Fibroblast of pulmonary artery (primary cell): ENCODE results near the gene VILL.

Experiments
- DNase-seq: peaks from one replicate; pipeline ENCODE4 v3.0.0-alpha.2; 2010; ENCODE audit warnings: low read depth
- H3K4me3 ChIP-seq: replicated peaks from 2 replicates; pipeline ENCODE4 v1.5.1; 2011; ENCODE audit warnings: low read depth, mild to moderate bottlenecking, control low read depth, low read length, moderate library complexity
- TF ChIP-seq, protein P1 (sequence below): IDR thresholded peaks from 2 replicates; pipeline ENCODE4 v1.5.1; 2011; ENCODE audit warnings: mild to moderate bottlenecking, control low read depth, low read length, inconsistent platforms; ENCODE audit errors: missing control alignments

The VILL gene

DNA sequence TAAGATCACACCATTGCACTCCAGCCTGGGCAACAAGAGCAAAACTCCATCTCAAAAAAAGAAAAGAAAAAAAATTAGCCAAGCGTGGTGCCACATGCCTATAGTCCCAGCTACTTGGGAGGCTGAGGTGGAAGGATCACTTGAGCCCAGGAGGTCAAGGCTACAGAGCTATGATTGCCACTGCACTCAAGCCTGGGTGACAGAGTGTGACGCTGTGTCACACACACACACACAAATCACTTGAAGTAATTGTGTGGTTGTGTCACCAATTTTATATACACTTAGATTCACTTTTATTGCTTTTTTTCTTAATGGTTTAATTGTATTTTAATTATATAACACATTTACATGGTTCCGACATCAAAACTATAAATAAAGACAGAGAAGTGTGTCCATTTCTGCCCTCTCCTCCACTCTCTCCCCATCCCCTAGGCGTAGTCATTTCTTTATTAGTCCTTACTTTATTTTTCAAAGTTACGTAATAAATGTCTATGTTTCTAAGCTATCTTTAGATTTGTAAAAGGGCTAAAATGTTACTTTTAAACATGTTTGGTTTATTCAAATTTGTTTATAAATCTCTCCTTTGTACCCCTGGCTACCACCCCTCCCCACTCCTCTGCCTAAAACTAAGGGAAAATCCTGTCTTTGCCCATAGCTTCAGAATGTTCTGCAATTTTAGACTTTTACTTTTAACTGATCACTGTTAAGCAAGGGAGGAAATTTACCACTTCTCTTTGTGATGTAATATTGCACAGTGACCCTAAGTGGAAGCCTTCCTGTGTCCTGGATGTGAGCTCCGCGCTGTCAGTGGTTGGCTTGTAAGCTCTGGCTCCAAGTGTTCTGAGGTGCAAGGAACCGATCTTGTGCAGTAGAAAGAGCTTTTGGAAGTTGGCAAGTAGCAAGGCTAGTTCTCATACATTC, 10.8 kb upstream of the VILL start:
- DNase-seq, result no peak
- TF ChIP-seq, protein P1, sequence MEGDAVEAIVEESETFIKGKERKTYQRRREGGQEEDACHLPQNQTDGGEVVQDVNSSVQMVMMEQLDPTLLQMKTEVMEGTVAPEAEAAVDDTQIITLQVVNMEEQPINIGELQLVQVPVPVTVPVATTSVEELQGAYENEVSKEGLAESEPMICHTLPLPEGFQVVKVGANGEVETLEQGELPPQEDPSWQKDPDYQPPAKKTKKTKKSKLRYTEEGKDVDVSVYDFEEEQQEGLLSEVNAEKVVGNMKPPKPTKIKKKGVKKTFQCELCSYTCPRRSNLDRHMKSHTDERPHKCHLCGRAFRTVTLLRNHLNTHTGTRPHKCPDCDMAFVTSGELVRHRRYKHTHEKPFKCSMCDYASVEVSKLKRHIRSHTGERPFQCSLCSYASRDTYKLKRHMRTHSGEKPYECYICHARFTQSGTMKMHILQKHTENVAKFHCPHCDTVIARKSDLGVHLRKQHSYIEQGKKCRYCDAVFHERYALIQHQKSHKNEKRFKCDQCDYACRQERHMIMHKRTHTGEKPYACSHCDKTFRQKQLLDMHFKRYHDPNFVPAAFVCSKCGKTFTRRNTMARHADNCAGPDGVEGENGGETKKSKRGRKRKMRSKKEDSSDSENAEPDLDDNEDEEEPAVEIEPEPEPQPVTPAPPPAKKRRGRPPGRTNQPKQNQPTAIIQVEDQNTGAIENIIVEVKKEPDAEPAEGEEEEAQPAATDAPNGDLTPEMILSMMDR, result no peak
- no peak overlapping the region for H3K4me3 ChIP-seq

DNA sequence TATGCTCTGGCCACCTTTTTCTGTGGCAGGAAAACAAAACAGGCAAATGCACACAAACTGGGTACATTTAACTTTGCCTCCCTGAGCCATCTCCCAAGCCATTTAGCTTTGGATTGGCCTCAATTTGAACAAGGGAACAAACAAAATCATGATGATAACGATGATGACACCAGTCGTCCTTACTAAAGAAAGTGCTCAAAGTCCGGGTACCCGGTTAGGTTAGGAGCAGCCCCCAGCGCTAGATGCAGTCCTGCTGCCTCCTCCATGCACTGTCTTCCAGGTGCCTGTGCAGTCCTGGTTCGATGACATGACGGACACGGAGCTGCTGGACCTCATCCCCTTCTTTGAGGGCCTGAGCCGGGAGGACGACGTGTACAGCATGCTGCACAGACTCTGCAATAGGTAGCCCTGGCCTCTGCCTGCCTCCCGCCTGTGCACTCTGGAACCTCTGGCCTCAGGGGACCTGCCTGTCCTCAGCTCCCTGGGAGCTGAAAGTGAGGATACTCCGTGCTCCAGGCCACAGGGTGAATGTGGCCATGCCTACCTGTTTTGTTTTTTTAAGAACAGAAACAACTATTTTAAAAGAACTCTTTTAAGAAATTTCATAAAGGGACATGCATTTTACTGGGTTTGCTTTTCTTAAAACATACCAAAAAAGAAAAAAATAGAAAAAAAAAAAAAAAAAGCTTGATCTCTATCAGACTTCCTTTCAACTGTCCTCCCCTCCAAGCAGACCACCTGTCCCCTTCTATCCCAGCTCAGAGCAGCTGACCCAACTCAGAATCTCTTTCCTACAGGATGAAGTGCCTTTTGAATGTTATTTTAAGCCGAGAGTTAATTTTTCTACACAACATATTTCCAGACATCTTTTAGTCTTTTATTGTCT, 9.9 kb upstream of the VILL start:
- no peak overlapping the region for H3K4me3 ChIP-seq
- no peak for DNase-seq
- TF ChIP-seq, protein P1, result no peak

DNA sequence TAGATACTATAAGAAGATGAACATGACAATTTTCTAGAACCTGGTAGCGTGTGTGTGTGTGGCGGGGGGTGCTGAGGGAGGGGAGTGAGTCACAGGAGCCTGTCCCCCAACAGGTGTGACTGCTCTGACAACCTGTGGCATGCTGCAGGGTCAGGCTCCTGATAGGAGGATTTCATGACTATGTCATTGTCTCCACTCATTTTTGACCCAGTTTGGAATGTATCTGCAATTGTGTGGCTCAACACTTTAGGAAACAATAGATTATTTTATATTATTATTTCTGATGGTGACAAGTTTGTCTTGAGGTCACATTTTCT, 9.3 kb upstream of the VILL start:
- H3K4me3 ChIP-seq, result no peak overlapping the region

DNA sequence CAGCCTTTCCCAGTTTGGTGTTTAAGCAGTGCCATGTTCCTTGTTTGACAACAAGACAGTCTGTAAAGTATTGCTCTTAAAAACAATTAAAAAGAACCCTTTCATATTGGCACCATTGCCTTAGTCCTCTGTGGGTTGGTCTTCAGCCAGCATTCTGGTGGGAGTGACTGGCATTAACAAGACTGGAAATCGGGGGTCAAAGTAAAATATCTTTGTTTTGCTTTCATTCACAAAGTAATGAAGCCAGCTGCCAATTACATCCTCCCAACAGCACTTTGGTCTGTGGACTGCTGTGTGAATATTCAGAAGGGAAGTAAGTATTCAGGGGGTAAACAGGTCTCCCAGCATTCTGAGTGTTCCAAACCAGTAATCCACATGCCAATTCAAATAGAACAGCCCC, 8.3 kb upstream of the VILL start:
- TF ChIP-seq, protein P1, result no peak
- DNase-seq, result no peak
- H3K4me3 ChIP-seq, result no peak overlapping the region

More for the DNA sequence above, 9.3 kb upstream of the VILL start:
- DNase-seq, result no peak
- TF ChIP-seq, protein P1, result no peak

DNA sequence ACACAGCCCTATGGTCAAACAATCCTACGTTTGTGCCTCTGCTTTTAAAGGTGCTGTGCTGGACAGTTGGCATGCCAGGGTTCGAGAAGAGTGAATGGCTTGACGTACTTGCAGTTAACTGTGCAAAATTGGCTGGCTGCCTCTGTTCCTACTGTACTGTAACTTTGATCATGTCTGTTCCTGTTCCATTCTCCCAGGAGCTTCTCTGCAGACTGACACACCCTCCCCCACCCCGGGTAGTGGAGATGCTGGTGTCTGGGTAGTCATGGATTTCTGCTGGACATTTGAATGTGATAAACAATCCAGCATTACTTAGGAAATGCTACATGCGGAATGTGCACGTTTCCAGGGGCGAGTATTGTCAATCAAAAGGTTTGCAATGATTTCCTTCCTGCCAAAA, 6.5 kb upstream of the VILL start:
- DNase-seq, result no peak
- H3K4me3 ChIP-seq, result no peak overlapping the region
- TF ChIP-seq, protein P1, result no peak

DNA sequence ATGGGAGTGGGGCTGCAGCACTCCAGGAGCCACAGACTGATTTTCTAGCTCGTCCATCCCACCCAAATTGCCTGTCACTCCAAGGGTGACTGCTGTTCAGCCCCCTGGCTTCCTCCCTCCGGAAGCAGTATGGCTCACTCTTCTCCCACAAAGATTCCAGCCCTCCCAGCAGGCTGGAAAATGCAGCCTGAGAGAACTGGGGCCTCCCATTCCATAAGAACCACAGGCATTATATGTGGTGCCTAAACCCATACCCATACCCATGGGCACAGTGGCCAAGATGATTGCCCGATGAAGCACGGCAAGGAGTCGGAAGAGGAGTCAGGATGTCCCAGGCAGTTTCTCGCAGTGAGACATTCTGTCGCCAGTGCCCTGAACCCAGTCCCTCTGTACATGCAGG, 6.0 kb upstream of the VILL start:
- no peak for DNase-seq
- H3K4me3 ChIP-seq, result no peak overlapping the region
- TF ChIP-seq, protein P1, result no peak
